HG03097 (cell line): ENCODE data around the gene TMEM14C.

ENCODE experiments used
- ATAC-seq: cut with Tn5 transposase; IDR thresholded peaks from one replicate; pipeline ENCODE4 v1.9.1; 2021; ENCODE audit not compliant: unreplicated experiment, low FRiP score

TMEM14C gene

GRCh38 chr6:10759312-10759839 is 36.5 kb downstream of the TMEM14C start:
- ATAC-seq: no peak

- ATAC-seq: no peak
Observed at GRCh38 chr6:10759884-10760329, 37.0 kb downstream of the TMEM14C start.

GRCh38 chr6:10763006-10763405 is 40.1 kb downstream of the TMEM14C start:
- ATAC-seq: no peak

GRCh38 chr6:10769419-10769818 is 46.5 kb downstream of the TMEM14C start:
- ATAC-seq: no peak

GRCh38 chr6:10771371-10771894 is 48.6 kb downstream of the TMEM14C start:
- ATAC-seq: no peak

GRCh38 chr6:10778230-10778629 is 55.4 kb downstream of the TMEM14C start:
- ATAC-seq: no peak

GRCh38 chr6:10779076-10779475 is 56.2 kb downstream of the TMEM14C start:
- no peak for ATAC-seq
